ENCODE results near the gene BCOR. TPM values are rescaled to one million over a fixed set of nuclear protein-coding genes. Genes with fewer than 3 reads are reported as not detected.

BCOR gene
- total RNA-seq, 1 experiment from 2014 or later: 134 TPM

DNA sequence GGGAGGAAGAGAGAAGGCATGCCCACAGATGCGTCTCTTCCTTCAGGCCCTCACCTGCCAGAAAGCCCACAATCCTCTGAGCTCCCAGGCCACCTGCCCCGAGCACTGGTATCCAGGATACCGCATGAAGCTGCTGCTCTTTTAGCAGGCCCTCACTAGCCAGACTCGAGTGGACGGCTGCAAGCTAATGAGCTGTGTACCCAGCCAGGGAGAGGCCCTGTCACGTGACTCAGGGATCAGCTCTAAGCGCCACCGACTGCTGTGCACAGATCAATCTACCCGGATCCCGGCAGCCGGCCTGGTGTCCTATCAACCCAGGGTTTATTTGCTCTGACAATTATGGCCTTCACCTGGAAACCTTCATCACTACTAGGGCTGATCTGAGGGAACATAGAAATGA lies 39.0 kb downstream of the BCOR start:
- H3T11ph ChIP-seq (ENCODE audit: low read length): no peak overlapping the region
- H2BK20ac ChIP-seq (ENCODE audit: low read depth, low read length, poor library complexity, severe bottlenecking): no peak overlapping the region
- Mint-ChIP-seq H3K9me3 (peaks cover 60 to 77% of the 10 kb centered on the region in 2 experiments), H3K27ac (no peak overlapping the region), H3K4me1 (peaks cover 6 to 10% of the 10 kb centered on the region in 2 experiments), H3K36me3 (ENCODE audit: insufficient read depth in 1 of 3, low read depth in 3 of 3) (peaks cover 71 to 100% (median 84%) of the 10 kb centered on the region in 3 experiments), H3K27me3 (ENCODE audit: low read depth) (no peaks in the 10 kb centered on the region), H3K4me3 (no peak overlapping the region)
- no peak overlapping the region for H2BK120ac ChIP-seq (ENCODE audit: low read depth, low read length, poor library complexity, severe bottlenecking)
- H3K14ac ChIP-seq (ENCODE audit: insufficient read depth, low read length): no peak overlapping the region; the same call in 1 of the 2 replicates
- no peak overlapping the region for H2AK5ac ChIP-seq (ENCODE audit: insufficient read length, low read length)
- peaks cover 3% of the 10 kb centered on the region for H3K9me3 ChIP-seq (ENCODE audit: control insufficient read depth, low read depth, low read length)
- H3K9ac ChIP-seq (ENCODE audit: extremely low read depth, insufficient read length, low read length): no peak overlapping the region
- H2BK15ac ChIP-seq (ENCODE audit: low read depth, low read length): no peak overlapping the region
- H3K56ac ChIP-seq (ENCODE audit: insufficient read length, low read depth, low read length): no peak overlapping the region
- no peak overlapping the region for H3K27ac ChIP-seq (ENCODE audit: insufficient read length, low read depth, low read length)
- H4K5ac ChIP-seq (ENCODE audit: insufficient read length, low read depth, low read length): no peak overlapping the region
- no CpG with 5 or more reads among the region's 11 CpGs for WGBS (ENCODE audit: extremely low coverage, insufficient read length, low lambda C conversion rate)
- H3K4me2 ChIP-seq (ENCODE audit: insufficient read depth, insufficient read length, low read length): no peak overlapping the region
- no peak for DNase-seq
- H2AFZ ChIP-seq (ENCODE audit: low read length): no peak overlapping the region
- no peak overlapping the region for H3K4ac ChIP-seq (ENCODE audit: low read depth, low read length)
- no peaks in the 10 kb centered on the region for H3K79me1 ChIP-seq (ENCODE audit: insufficient read depth, low read depth, low read length, poor library complexity, severe bottlenecking)
- no peak overlapping the region for H3K18ac ChIP-seq (ENCODE audit: insufficient read length, low read depth, low read length)
- H4K91ac ChIP-seq (ENCODE audit: insufficient read length, low read depth, low read length): no peak overlapping the region
- no peak overlapping the region for H4K8ac ChIP-seq (replicated peaks; ENCODE audit: insufficient read length, low read depth, low read length)
- no peaks in the 10 kb centered on the region for H3K27me3 ChIP-seq (ENCODE audit: insufficient read depth, low read length)
- H3K23ac ChIP-seq (ENCODE audit: insufficient read length, low read depth, low read length): no peak overlapping the region
- TF ChIP-seq, protein P1, sequence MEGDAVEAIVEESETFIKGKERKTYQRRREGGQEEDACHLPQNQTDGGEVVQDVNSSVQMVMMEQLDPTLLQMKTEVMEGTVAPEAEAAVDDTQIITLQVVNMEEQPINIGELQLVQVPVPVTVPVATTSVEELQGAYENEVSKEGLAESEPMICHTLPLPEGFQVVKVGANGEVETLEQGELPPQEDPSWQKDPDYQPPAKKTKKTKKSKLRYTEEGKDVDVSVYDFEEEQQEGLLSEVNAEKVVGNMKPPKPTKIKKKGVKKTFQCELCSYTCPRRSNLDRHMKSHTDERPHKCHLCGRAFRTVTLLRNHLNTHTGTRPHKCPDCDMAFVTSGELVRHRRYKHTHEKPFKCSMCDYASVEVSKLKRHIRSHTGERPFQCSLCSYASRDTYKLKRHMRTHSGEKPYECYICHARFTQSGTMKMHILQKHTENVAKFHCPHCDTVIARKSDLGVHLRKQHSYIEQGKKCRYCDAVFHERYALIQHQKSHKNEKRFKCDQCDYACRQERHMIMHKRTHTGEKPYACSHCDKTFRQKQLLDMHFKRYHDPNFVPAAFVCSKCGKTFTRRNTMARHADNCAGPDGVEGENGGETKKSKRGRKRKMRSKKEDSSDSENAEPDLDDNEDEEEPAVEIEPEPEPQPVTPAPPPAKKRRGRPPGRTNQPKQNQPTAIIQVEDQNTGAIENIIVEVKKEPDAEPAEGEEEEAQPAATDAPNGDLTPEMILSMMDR (conservative IDR thresholded peaks at IDR 0.05): no peak
- no peak overlapping the region for H2BK5ac ChIP-seq (ENCODE audit: insufficient read length, low read length)
- no peaks in the 10 kb centered on the region for H3K79me2 ChIP-seq (ENCODE audit: insufficient read depth, low read length)
- H3K4me1 ChIP-seq (ENCODE audit: insufficient read depth, low read length): peaks cover 2% of the 10 kb centered on the region
- H2BK12ac ChIP-seq (ENCODE audit: insufficient read length, low read depth, low read length): no peak overlapping the region
- H3K23me2 ChIP-seq (ENCODE audit: insufficient read length, low read depth, low read length, poor library complexity, severe bottlenecking): no peaks in the 10 kb centered on the region
- H4K20me1 ChIP-seq (ENCODE audit: control insufficient read depth, insufficient read depth, insufficient read length): peaks cover 3% of the 10 kb centered on the region

Measured in H9 (cell line).